B cell (primary cell): ENCODE measurements around the gene IGLL5. TPM values are rescaled to one million over a fixed set of nuclear protein-coding genes. Genes with fewer than 3 reads are reported as not detected.

Experiments used
- ATAC-seq: fragments of 200-7000 bp; cut with Tn5 transposase; one replicate; pipeline ENCODE4 v1.10.0; 2021; ENCODE audit warnings: low read depth, mild to moderate bottlenecking, moderate number of reproducible peaks, moderate library complexity
- CTCF ChIA-PET: fragments of 350-600 bp; sonication (Branson Sonifier 250); formaldehyde crosslinking; loops from one replicate; lab custom pipeline; 2021; ENCODE audit warnings: antibody characterized with exemption, inconsistent platforms; lab: Charles Lee
- POLR2A ChIA-PET: fragments of 350-600 bp; sonication (Branson Sonifier 250); formaldehyde crosslinking; loops from one replicate; lab custom pipeline; 2021; ENCODE audit warnings: antibody characterized with exemption; lab: Charles Lee
- DNase-seq: peaks from one replicate; pipeline ENCODE4 v3.0.0; 2013
- H2AFZ ChIP-seq: 2 replicates; pipeline ENCODE4 v1.6.1; 2012; ENCODE audit warnings: mild to moderate bottlenecking, low read depth, low read length; ENCODE audit not compliant: insufficient read depth, poor library complexity, severe bottlenecking
- H3K27ac ChIP-seq, 2 donors: 1 replicate in 1 of 2; 2 replicates in 1 of 2; pipeline ENCODE4 v1.5.1; 2012 to 2013; ENCODE audit warnings: low read length in 2 of 2, mild to moderate bottlenecking in 2 of 2, moderate library complexity in 1 of 2
- H3K27me3 ChIP-seq, 4 experiments: fragments of 200-600 bp in 1 of 4; sonication (generic) in 1 of 4; replicated peaks in 1 of 4; 1 replicate in 2 of 4; 2 replicates in 2 of 4; pipeline versions ENCODE4 v1.6.1 to v1.7.0; 2013 to 2016; ENCODE audit warnings: low read length in 3 of 4, mild to moderate bottlenecking in 2 of 4, mixed read lengths in 1 of 4, moderate library complexity in 1 of 4; ENCODE audit not compliant: insufficient read depth in 4 of 4, control insufficient read depth in 3 of 4; ENCODE audit errors: control extremely low read depth in 1 of 4
- H3K36me3 ChIP-seq, 2 experiments: replicated peaks in 1 of 2; 1 replicate in 1 of 2; 2 replicates in 1 of 2; pipeline versions ENCODE4 v1.6.1 to v1.7.1; 2013; ENCODE audit warnings: low read length in 1 of 2; ENCODE audit not compliant: insufficient read depth in 2 of 2, control insufficient read depth in 1 of 2; ENCODE audit errors: control extremely low read depth in 1 of 2, extremely low read depth in 1 of 2
- H3K4me1 ChIP-seq, 2 donors: fragments of 200-600 bp in 1 of 2; sonication (generic) in 1 of 2; 1 replicate in 1 of 2; 2 replicates in 1 of 2; pipeline versions ENCODE4 v1.5.1 to v1.6.1; 2013 to 2017; ENCODE audit warnings: low read length in 2 of 2; ENCODE audit not compliant: control insufficient read depth in 2 of 2, insufficient read depth in 2 of 2
- H3K4me2 ChIP-seq: replicated peaks from 2 replicates; pipeline ENCODE3; 2012; ENCODE audit warnings: mild to moderate bottlenecking, low read depth, low read length; ENCODE audit not compliant: poor library complexity, severe bottlenecking
- H3K4me3 ChIP-seq, 5 experiments: fragments of 200-600 bp in 1 of 5; sonication (generic) in 1 of 5; 1 replicate in 3 of 5; 2 replicates in 2 of 5; pipeline versions ENCODE4 v1.5.1 to v1.7.0; 2011 to 2016; ENCODE audit warnings: low read length in 4 of 5, mild to moderate bottlenecking in 4 of 5, low read depth in 2 of 5, control low read depth in 1 of 5, moderate library complexity in 1 of 5; ENCODE audit not compliant: insufficient read depth in 1 of 5; ENCODE audit errors: control extremely low read depth in 1 of 5, extremely low read depth in 1 of 5
- H3K79me2 ChIP-seq: fragments of 200-600 bp; sonication (generic); one replicate; pipeline ENCODE4 v1.6.0; 2016; ENCODE audit warnings: low read length; ENCODE audit not compliant: control insufficient read depth, insufficient read depth
- H3K9ac ChIP-seq: fragments of 200-600 bp; sonication (generic); 2 replicates; pipeline ENCODE4 v1.6.1; 2017; ENCODE audit warnings: mild to moderate bottlenecking, low read length, moderate library complexity
- H3K9me3 ChIP-seq, 3 donors: one replicate each; pipeline versions ENCODE4 v1.6.1 to v1.7.1; 2013; ENCODE audit warnings: low read length in 2 of 3; ENCODE audit not compliant: control insufficient read depth in 2 of 3, insufficient read depth in 1 of 3; ENCODE audit errors: control extremely low read depth in 1 of 3
- H4K20me1 ChIP-seq: 2 replicates; pipeline ENCODE4 v1.6.0; 2012; ENCODE audit warnings: mild to moderate bottlenecking, low read length; ENCODE audit not compliant: insufficient read depth, control insufficient read depth, poor library complexity, severe bottlenecking
- H3K27ac Mint-ChIP-seq: one replicate; pipeline ENCODE4 v1.8.0; 2021; ENCODE audit warnings: mixed read lengths
- H3K27me3 Mint-ChIP-seq: one replicate; pipeline ENCODE4 v1.8.0; 2021; ENCODE audit warnings: mixed read lengths
- H3K4me1 Mint-ChIP-seq: one replicate; pipeline ENCODE4 v1.8.0; 2021; ENCODE audit warnings: mixed read lengths
- H3K4me3 Mint-ChIP-seq: one replicate; pipeline ENCODE4 v1.8.0; 2021; ENCODE audit warnings: mixed read lengths
- H3K9me3 Mint-ChIP-seq: one replicate; pipeline ENCODE4 v1.8.0; 2022; ENCODE audit warnings: mixed read lengths; ENCODE audit not compliant: insufficient read depth
- EZH2 ChIP-seq: IDR thresholded peaks from 2 replicates; pipeline ENCODE4 v1.6.1; 2012; ENCODE audit warnings: borderline replicate concordance, low read depth, mild to moderate bottlenecking, moderate library complexity, low read length; ENCODE audit not compliant: insufficient read depth, poor library complexity, severe bottlenecking
- WGBS: methylation state at CpG from one replicate; pipeline ENCODE4 v1.1.5; 2013; ENCODE audit warnings: missing lambda C conversion rate; ENCODE audit not compliant: insufficient coverage; 5-methylcytosine and 5-hydroxymethylcytosine counted together
- intact Hi-C: fragments of 100-400 bp; cut with micrococcal nuclease; formaldehyde crosslinking; loops from one replicate; pipeline ENCODE4 v1.10.0; 2022
- polyA plus RNA-seq: library from polyadenylated mRNA; depleted of rRNA; stranded (reverse); fragments of >200 nt; gene quantifications from 2 replicates; pipeline ENCODE4 v1.2.3, GENCODE V29; 2012
- total RNA-seq, 2 donors: library from RNA; stranded (reverse); fragments of 120-200 nt in 1 of 2; gene quantifications; 1 replicate in 1 of 2; 2 replicates in 1 of 2; pipeline versions ENCODE4 v1.2.3 to v1.2.4, GENCODE V29; 2013 to 2022
- TF ChIP-seq, protein P1 (sequence below): fragments of 200-600 bp; IDR thresholded peaks from one replicate; pipeline ENCODE4 v1.8.0; 2022; ENCODE audit warnings: antibody characterized with exemption, mild to moderate bottlenecking

Gene IGLL5
- total and polyA plus RNA-seq, 2 donors (not counting 1 experiment from before 2014, with no cell fraction given): 39.8 to 365 TPM

DNA sequence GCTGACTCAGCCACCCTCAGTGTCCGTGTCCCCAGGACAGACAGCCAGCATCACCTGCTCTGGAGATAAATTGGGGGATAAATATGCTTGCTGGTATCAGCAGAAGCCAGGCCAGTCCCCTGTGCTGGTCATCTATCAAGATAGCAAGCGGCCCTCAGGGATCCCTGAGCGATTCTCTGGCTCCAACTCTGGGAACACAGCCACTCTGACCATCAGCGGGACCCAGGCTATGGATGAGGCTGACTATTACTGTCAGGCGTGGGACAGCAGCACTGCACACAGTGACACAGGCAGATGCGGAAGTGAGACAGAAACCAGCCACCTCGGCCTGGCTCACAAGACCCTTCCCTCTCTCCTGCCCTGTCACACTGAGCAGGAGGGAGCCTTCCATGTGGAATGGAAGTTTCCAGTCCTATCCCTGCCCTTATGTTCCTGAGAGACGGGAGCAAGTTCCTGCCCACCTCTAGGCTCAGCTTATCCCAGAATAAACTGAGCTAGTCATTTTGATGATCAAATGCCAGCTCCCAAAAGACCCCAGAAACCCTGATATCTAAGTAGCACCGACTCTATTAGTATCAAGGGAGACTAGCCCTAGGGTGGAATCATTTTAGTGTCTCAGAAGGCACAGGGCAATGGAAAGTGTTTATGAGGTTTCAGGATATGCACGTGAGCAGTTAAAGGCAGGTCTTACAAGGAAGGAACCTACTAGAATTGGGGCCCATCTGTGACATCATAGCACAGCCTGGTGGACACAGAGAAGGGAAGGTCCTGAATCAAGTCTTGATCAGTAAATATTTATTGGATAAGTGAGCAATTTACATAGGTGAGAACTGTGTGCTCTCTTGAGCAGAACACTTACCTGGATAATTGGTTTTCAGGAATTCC lies 6.3 kb upstream of the IGLL5 start:
- intact Hi-C loops: loop anchor here (5.0 kb wide), 1 partner anchor 459 kb away; no protein-coding TSS in a partner anchor
- Mint-ChIP-seq H3K27ac (peak overlapping the region; percentile 60), H3K27me3 (no peaks in the 10 kb centered on the region), H3K9me3 (no peaks in the 10 kb centered on the region), H3K4me1 (peaks cover 89% of the 10 kb centered on the region), H3K4me3 (peak overlapping the region; percentile 65)
- H3K36me3 ChIP-seq: no peaks in the 10 kb centered on the region
- TF ChIP-seq, protein P1, sequence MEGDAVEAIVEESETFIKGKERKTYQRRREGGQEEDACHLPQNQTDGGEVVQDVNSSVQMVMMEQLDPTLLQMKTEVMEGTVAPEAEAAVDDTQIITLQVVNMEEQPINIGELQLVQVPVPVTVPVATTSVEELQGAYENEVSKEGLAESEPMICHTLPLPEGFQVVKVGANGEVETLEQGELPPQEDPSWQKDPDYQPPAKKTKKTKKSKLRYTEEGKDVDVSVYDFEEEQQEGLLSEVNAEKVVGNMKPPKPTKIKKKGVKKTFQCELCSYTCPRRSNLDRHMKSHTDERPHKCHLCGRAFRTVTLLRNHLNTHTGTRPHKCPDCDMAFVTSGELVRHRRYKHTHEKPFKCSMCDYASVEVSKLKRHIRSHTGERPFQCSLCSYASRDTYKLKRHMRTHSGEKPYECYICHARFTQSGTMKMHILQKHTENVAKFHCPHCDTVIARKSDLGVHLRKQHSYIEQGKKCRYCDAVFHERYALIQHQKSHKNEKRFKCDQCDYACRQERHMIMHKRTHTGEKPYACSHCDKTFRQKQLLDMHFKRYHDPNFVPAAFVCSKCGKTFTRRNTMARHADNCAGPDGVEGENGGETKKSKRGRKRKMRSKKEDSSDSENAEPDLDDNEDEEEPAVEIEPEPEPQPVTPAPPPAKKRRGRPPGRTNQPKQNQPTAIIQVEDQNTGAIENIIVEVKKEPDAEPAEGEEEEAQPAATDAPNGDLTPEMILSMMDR: no peak
- TF ChIP-seq EZH2: no peak
- ATAC-seq: peak; percentile 14
- H4K20me1 ChIP-seq: no peaks in the 10 kb centered on the region
- 28% methylated on average over 7 of the region's 10 CpGs for WGBS
- peak overlapping the region; percentile 40 for H3K4me2 ChIP-seq
- peak overlapping the region; percentile 40 to 68 for H3K27ac ChIP-seq
- peaks cover 0 to 70% (median 1%) of the 10 kb centered on the region in 3 donors for H3K9me3 ChIP-seq
- H2AFZ ChIP-seq: no peak overlapping the region
- peak; percentile 77 for DNase-seq
- H3K4me3 ChIP-seq: peak overlapping the region in 2 of 5 experiments; percentile 11 to 15
- no peak overlapping the region for H3K9ac ChIP-seq
- peaks cover 82 to 85% of the 10 kb centered on the region in 2 donors for H3K4me1 ChIP-seq
- POLR2A ChIA-PET: interaction anchor here (1.0 kb wide), 1 partner anchor 25 kb away, joined by 6 read pairs; no protein-coding TSS in a partner anchor
- H3K79me2 ChIP-seq: peaks cover 15% of the 10 kb centered on the region
- CTCF ChIA-PET: interaction anchor here (0.7 to 11.1 kb wide), 11 partner anchors 11 to 288 kb away, joined by 3 to 364 read pairs (median 12); no protein-coding TSS in a partner anchor
- no peaks in the 10 kb centered on the region for H3K27me3 ChIP-seq
